Measurements from ENCODE around the gene UFSP1.

UFSP1 gene

GRCh38 chr7:100865938-100866728, 23.4 kb downstream of the UFSP1 start:
- no peaks in the 10 kb centered on the region for H3K9me3 ChIP-seq (replicated peaks; ENCODE audit: insufficient read depth, low read length)
- no peaks in the 10 kb centered on the region for H3K36me3 ChIP-seq (replicated peaks; ENCODE audit: insufficient read depth, low read length)
- H3K4me3 ChIP-seq (ENCODE audit: low read length) = no peak overlapping the region
- no peaks in the 10 kb centered on the region for H4K20me1 ChIP-seq (ENCODE audit: insufficient read depth, low read length)
- no peaks in the 10 kb centered on the region for H3K9me2 ChIP-seq (replicated peaks; ENCODE audit: insufficient read depth, low read length)
- no peak overlapping the region for H3K9ac ChIP-seq (ENCODE audit: low read length)
- H3K27me3 ChIP-seq (replicated peaks; ENCODE audit: insufficient read depth, low read length) = no peaks in the 10 kb centered on the region
- TF ChIP-seq, protein P1, sequence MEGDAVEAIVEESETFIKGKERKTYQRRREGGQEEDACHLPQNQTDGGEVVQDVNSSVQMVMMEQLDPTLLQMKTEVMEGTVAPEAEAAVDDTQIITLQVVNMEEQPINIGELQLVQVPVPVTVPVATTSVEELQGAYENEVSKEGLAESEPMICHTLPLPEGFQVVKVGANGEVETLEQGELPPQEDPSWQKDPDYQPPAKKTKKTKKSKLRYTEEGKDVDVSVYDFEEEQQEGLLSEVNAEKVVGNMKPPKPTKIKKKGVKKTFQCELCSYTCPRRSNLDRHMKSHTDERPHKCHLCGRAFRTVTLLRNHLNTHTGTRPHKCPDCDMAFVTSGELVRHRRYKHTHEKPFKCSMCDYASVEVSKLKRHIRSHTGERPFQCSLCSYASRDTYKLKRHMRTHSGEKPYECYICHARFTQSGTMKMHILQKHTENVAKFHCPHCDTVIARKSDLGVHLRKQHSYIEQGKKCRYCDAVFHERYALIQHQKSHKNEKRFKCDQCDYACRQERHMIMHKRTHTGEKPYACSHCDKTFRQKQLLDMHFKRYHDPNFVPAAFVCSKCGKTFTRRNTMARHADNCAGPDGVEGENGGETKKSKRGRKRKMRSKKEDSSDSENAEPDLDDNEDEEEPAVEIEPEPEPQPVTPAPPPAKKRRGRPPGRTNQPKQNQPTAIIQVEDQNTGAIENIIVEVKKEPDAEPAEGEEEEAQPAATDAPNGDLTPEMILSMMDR (IDR thresholded peaks at IDR 0.05; ENCODE audit: low read length) = no peak
- TF ChIP-seq EZH2 (optimal IDR thresholded peaks at IDR 0.05; ENCODE audit: low read depth, low read length) (no peak), EZH2phosphoT487 (IDR thresholded peaks at IDR 0.05; ENCODE audit: low read length) (no peak)
- no peaks in the 10 kb centered on the region for H3K4me1 ChIP-seq (ENCODE audit: low read length)
- no peaks in the 10 kb centered on the region for H3F3A ChIP-seq (ENCODE audit: insufficient read depth, low read length)
- no peak overlapping the region for H2AFZ ChIP-seq (ENCODE audit: low read length)
- H3K4me2 ChIP-seq (ENCODE audit: low read depth, low read length) = 0 out of 2 replicates have a peak overlapping the region, but pooled peaks have one; percentile 54
- DNase-seq = no peak
- no peaks in the 10 kb centered on the region for H3K79me2 ChIP-seq (ENCODE audit: low read length)
- no peak overlapping the region for H3K27ac ChIP-seq (ENCODE audit: low read length)

- H3K4me2 ChIP-seq (ENCODE audit: low read depth, low read length) = no peak overlapping the region
- no peaks in the 10 kb centered on the region for H3K9me2 ChIP-seq (replicated peaks; ENCODE audit: insufficient read depth, low read length)
- DNase-seq = no peak
- no peaks in the 10 kb centered on the region for H3K4me1 ChIP-seq (ENCODE audit: low read length)
- H3K36me3 ChIP-seq (replicated peaks; ENCODE audit: insufficient read depth, low read length) = no peaks in the 10 kb centered on the region
- H3K27ac ChIP-seq (ENCODE audit: low read length) = no peak overlapping the region
- no peak overlapping the region for H3K4me3 ChIP-seq (ENCODE audit: low read length)
- H3K27me3 ChIP-seq (replicated peaks; ENCODE audit: insufficient read depth, low read length) = no peaks in the 10 kb centered on the region
- no peaks in the 10 kb centered on the region for H3K9me3 ChIP-seq (replicated peaks; ENCODE audit: insufficient read depth, low read length)
- no peaks in the 10 kb centered on the region for H3F3A ChIP-seq (ENCODE audit: insufficient read depth, low read length)
- TF ChIP-seq EZH2 (optimal IDR thresholded peaks at IDR 0.05; ENCODE audit: low read depth, low read length) = no peak
- H3K9ac ChIP-seq (ENCODE audit: low read length) = no peak overlapping the region
- H3K79me2 ChIP-seq (ENCODE audit: low read length) = no peaks in the 10 kb centered on the region
- no peaks in the 10 kb centered on the region for H4K20me1 ChIP-seq (ENCODE audit: insufficient read depth, low read length)
- H2AFZ ChIP-seq (ENCODE audit: low read length) = no peak overlapping the region
Measured at GRCh38 chr7:100865372-100865911, 24.1 kb downstream of the UFSP1 start.

DNA sequence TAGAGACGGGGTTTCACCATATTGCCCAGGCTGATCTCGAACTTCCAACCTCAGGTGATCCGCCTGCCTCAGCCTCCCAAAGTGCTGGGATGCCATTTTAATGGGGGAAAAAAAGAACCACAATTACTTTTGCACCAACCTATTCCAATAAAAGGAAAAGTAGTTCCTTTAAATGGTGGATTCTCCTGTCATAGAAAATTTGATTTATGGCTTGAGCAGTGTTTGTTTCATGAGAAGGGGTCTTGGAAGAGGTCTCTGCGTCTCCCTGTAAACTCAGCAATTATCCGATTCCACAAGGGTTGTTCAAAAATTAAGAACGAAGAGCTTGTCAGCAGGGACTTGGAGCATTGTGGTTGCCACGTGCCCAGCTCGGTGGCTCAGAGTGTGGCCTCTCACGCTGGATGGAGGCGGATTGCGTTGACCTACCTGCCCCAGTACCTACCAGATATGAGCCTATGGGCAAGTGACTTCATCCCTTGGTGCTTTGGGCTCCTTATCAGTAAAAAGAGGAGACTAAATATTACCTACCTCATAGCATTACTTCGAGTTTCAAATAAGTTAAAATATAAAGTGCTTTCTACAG, 25.2 kb downstream of the UFSP1 start:
- Histone ChIP-seq H3K4me1 (ENCODE audit: low read length) (no peaks in the 10 kb centered on the region), H4K20me1 (ENCODE audit: insufficient read depth, low read length) (no peaks in the 10 kb centered on the region), H3K9me3 (replicated peaks; ENCODE audit: insufficient read depth, low read length) (no peaks in the 10 kb centered on the region), H3K4me3 (ENCODE audit: low read length) (no peak overlapping the region), H3K9ac (ENCODE audit: low read length) (no peak overlapping the region), H3K27me3 (replicated peaks; ENCODE audit: insufficient read depth, low read length) (no peaks in the 10 kb centered on the region), H3F3A (ENCODE audit: insufficient read depth, low read length) (no peaks in the 10 kb centered on the region), H3K4me2 (ENCODE audit: low read depth, low read length) (no peak overlapping the region), H3K79me2 (ENCODE audit: low read length) (no peaks in the 10 kb centered on the region), H3K9me2 (replicated peaks; ENCODE audit: insufficient read depth, low read length) (no peaks in the 10 kb centered on the region), H2AFZ (ENCODE audit: low read length) (no peak overlapping the region), H3K27ac (ENCODE audit: low read length) (no peak overlapping the region), H3K36me3 (replicated peaks; ENCODE audit: insufficient read depth, low read length) (no peaks in the 10 kb centered on the region)
- DNase-seq = no peak
- TF ChIP-seq EZH2phosphoT487 (IDR thresholded peaks at IDR 0.05; ENCODE audit: low read length) = no peak
- TF ChIP-seq, protein P1 (IDR thresholded peaks at IDR 0.05; ENCODE audit: low read length) = no peak
- TF ChIP-seq EZH2 (optimal IDR thresholded peaks at IDR 0.05; ENCODE audit: low read depth, low read length) = no peak
